GM21515 (cell line): ENCODE results near the gene TRIM47.

ENCODE experiments used
- ATAC-seq: cut with Tn5 transposase; IDR thresholded peaks from one replicate; pipeline ENCODE4 v1.9.1; 2021; ENCODE audit not compliant: unreplicated experiment

TRIM47 gene

DNA sequence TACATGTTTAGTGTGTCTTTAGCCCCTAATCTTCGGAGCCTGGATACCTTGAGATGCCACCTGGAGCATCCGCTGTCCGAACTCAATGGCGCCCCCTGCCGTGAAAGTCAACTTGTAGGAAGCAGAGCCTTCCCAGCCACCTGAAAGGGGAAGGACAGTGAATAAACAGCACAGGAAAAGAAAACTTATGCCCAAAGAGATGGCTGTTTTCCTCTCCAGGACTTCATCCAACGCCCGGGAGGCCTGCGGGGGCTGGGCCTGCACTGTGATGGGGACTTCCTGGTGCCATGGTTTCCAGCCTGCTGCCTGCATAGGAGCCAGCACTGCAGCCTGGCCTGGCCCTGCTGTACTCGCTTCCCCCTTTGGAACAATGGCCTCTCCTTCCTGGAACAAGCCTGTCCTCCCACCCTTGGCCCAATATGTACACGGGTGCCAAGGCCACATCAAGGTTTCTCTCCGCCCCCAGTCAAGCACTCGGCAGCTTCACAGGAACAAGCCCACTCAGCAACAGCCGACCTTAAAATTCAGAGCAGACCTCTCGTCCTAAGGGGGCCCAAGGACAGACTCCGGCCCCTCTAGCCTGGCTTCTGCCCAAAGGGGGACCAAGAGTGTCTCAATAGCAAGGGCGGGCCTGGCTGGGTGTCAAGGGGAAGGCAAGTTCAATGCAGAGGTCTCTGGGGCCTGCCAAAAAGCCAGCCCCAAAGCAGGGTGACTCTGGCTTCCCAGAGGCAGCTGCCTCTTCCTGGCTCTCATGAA lies 29.7 kb downstream of the TRIM47 start:
- ATAC-seq = no peak

DNA sequence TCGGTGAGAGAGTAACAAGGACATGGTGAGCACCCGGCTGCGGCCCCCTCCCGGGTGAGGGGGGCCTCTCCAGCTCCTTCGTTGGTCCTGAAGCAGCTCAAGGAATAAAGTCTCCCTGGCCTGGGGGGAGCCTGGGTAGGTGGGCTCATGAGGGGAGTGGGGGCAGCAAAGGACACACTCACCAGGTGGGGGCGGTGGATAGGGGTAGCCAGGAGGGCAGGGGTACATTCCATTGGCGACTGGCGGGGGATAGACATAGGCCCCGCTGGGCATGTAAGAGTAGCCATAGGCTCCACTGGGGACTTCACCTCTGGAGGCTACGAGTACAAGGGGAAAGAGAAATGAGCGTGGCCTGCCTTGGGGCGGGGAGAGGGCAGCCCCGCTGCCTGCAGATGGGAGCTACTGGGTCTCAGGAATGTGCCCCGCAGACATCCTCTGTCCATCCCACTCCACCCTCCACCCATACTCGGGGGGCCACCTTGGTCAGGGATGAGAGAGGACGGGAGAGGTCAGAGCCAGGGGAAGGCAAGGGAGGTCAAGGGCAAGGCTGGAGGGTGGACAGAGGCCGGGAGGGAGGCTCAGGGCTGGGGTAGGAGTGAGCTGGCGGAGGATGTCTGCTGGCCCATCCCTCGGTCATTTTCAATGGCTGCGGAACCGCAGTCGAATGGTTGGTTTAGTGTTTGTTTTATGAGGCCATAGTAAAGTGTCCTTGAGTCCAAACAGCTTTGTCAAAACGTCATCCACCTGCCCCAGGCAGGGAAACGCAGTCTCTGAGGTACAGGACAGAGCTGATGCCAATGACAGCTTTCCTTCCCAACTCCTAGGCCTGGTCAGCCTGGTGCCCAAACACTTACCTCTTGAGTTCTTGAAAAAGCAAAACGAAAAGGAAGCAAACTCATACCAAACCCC lies 30.5 kb downstream of the TRIM47 start:
- ATAC-seq = no peak

DNA sequence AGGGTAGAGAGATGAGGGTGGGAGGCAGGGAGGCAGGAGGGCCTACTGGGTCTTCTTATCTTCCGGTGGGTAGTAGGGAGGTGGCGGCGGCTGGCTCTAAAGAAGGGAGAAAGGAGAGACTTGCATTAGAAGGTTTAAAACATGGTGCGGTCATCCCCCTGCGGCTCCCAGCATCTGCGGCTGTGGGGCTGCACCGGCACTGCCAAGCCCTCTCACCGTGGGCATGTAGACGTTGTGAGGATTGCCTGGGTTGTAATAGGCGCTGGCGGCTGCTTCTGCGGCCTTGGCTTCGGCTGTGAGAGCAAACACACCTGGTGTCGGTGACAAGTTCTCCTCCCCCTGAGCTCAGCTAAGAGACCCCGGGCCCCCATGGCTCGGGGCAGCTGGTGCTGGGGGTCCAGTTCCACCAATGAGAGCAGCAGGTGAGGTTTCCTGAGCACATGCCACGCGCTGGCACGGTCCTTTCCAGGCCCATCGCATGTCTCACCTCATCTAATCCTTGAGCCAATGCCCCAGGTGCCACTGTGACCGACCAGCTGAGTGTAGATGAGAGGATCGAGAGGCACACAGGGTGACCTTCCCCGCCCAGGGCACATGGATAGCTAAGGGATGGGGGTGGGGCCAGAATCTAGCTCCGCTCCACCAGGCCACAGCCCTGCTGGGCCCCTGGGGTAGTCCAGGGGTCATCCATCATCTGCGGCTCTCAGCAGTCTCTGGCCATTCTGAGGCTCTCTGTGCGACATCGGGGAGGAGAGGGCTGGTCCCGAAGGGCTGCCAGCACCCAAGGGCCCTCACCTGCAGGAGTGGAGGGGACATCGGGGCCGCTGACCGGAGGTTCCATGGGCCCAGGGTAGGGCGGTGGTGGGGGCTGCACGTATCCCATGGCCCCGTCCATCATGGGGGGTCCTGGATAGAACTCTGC lies 31.4 kb downstream of the TRIM47 start:
- no peak for ATAC-seq

DNA sequence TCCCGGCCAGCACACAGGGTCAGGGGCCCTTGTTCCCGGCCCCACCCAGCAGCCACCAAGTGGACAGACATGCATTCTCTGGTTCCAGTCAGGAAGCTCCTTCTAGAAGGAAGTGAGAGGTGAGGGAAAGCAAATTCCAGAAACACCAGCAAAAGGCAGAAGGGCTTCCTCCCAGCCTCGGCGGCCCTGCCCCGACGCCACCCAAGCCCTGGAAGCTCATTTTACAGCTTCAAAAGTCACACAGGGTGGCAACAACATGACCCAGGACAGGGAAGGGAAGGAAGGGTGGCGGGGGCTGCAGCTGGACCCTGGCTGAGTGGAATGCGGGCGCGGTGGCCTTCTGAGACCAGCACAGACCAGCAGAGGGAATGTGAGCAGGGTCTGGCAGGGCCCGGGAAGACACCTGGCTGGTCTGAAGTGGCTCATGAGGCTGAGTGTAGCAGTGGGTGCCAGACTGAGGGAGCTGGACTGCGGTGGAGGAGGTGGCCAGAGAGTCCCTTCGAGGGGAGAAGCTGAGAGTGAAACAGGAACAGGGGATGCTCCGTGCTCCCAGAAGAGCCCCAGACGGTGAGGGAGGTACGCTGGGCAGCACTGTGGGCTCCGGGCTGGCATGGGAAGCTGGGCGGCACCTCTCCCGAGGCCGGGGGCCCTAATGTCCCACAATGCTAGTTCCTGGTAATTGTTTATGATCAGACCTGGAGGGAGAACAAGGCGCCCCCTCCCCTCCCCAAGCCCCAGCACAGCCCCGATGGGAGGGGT lies 32.3 kb downstream of the TRIM47 start:
- no peak for ATAC-seq

DNA sequence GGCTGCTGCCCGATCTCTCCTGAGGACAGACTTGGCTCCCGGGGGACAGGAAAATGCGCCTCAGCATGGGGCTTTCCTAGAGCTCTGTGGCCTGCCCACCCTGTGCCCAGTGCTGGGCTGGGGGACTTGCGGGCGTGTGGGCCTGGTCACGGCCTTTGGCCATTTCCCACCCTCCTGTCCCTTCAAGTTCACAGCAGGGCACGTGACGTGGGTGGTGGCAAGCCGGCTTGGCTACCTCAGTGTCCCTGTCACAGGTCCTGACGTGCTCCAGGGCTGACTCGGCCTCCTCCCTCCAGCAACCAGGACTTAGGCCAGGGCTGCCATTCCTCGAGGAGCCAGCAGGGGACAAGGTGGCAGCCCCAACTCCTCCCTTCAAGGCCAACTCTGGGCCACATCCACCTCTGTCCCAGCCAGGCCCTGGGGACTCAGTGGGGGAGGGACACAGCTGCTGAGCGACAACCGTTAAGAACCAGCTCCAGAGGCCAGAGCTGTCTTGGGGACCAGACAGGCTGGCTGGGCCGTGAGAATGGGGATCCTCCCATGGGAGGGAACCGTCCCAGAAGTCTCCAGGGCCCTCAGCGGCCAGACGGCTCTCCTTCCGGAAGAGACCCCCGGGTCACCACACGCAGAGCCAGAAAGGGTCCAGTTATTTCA lies 33.2 kb downstream of the TRIM47 start:
- peak; percentile 56 for ATAC-seq

DNA sequence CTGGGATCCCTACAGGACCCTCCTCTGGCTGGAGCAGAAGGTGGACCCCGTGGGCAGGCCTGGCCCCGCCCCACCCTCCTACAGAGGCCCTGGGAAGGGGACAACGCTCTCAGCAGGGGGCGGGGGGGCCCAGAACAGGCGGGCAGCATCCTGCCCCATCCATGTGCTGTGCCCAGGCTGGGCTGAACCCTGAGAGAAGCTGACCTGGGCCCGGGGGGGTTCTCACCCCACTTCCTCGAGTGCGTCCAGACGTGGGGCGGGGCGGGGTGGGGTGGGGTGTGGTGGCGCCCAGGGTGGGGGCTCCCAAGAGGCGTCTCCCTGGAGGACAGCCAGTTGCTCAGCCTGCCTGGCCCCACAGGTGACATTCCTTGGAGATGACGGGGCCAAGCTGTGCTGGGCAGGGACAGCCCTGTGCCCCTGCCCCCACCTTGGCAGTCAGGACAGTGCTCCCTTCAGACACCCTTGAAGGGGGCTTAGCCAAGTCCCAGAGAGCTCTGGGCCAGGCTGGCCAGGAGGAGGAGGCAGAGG lies 33.8 kb downstream of the TRIM47 start:
- ATAC-seq = peak; percentile 7

DNA sequence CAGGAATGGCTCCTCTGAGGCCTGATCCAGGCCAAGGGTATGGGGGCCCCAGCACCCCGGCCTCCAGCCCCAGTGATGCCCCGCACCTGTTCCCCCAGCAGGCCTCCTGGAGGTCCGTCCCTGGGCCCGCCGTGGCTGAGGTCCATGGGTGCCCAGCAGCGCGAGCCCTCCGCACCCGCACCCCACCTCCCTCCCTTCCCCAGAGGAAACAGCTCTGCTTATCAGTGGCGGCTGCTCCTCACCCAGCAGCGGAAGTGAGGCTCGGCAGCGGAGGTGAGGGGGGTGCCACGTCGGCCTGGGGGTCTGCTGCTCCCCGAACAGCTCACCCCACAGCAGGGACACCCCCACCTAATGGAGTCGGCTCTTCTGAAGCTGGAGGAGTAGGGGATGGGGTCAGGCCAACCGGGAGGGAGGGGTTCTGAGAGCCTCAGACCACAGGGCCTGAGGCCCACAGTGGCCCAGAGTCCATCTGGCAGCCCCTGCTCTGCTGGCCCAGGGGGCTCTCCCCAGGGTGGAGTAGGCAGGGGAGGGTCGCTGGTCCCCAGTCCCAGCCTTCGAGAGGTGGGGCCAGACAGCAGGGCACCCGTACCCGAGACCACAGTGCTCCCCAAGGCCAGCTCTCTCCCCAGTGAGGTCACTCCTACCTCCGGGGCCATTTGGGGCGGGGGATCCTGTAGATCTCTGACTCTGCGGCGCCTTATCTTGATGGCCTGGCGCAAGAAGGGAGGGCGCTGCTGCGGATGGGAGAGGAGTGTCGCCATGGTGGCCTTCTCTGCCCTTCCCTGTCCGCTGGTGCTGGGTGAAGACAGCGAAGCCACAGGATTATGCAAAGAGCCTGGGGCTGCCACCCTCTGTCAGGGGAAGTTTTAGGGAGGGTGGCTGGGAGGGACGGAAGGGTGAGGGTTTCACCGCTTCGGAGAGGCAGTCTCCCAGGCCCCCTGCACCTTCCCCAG lies 34.5 kb downstream of the TRIM47 start, which contains the start of gene UNC13D:
TSS of gene UNC13D (minus strand) at position 828 of the 953 bp plus-strand sequence. CDS start at position 761, 67 bp downstream.
- no peak for ATAC-seq

DNA sequence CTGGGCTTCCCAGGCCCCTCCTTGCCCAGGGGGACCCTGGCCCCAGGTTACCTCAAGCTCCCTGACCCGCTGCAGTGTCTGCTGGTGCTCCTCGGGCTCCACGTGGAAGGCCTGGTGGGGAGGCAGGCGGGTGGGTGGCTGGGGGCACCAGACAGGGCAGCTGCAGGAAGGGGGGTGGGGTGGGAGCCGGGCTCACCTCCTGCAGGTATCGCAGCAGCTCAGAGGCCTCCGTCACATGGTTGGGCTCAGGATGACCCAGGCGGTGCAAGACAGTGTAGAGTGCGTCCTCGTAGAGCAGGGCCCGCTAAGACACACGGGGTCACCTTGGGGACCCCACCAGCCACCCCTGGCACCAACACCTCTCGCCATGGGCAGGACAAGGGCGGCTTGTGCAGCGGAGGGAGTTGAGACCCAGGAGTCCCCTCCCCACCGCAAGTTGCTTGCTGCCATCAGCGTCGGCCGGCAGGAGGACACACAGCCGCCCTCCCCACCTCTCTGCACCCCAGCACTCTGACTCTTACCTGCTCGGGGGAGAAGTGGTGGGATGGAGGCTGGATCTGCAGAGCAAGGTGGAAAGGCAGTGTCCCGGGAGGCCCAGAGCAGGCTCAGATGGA lies 35.3 kb downstream of the TRIM47 start:
- ATAC-seq = no peak

DNA sequence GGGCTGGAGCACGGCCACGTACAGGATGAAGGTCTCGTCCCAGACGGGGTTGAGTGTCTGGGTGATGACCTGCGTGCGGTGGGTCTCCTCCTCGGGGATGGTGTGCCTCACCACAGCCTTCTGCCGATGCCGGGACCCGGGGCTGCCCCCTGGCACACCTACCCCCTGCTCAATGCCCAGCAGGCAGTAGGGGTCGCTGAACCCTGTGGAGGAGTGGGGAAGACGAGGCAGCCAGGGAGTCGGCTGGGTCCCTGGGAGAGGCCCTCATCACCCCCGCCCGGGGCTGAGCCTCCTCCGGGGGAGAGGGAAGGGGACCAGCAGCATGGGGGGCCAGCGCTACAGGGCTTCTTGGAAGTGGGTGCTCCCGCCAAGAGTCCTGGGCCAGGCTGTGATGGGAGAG lies 36.0 kb downstream of the TRIM47 start:
- no peak for ATAC-seq

DNA sequence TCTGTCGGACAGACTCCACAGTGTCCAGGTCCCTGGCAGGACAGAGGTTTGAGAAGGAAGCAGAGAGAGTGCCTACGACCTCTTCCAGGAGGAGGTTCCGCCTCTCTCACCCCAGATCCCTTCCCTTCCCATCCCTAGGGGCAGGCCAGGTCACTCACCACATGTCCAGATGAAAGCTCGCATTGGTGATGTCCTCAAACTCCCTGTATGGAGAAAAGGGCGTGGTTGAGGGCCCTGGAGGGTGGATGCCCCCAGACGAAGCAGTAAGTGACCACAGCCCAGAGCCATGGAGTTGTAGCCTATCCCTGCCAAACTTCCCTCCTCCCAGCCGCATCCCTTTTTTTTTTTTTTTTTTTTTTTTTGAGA lies 37.6 kb downstream of the TRIM47 start:
- ATAC-seq = no peak

DNA sequence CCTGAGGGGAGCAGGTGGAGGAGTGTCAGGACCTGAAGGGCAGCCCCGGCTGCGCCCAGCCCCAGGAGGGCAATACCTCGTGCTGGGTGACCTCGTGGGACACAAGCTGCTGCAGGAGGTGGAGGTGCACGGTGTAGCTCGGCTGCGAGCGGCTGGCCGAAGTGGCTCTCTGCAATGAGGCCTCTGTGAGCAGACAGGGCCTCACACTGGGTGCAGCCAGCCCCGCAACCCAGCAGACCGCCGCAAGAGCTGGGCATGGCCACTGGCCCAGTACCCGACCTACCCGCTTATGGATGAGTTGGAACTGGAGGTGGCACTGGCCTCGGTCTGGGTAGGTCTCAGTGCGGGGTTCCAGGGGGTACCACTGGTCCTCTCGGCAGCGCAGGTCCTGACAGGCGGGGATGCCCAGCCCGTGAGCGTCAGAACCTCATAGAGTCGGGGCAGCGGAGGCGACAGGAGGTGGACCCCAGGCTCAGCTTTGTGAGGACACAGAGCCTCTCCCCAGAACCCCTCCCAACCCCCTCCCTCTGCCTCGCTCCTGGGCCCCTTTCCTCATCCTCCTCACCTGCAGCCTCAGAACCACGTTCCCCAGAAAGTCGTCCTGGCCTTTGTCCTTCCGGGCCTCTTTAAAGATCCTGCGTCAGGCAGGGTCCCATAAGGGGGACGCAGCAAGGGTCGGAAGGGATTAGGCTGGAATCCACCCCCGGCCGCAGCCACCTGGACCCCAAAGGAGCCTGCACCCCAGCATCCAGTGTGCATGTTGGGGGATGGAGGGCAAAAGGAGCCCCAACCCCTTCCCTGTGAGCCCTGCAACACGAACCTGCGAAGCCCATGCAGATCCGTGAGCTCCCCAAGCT lies 38.2 kb downstream of the TRIM47 start:
- no peak for ATAC-seq

DNA sequence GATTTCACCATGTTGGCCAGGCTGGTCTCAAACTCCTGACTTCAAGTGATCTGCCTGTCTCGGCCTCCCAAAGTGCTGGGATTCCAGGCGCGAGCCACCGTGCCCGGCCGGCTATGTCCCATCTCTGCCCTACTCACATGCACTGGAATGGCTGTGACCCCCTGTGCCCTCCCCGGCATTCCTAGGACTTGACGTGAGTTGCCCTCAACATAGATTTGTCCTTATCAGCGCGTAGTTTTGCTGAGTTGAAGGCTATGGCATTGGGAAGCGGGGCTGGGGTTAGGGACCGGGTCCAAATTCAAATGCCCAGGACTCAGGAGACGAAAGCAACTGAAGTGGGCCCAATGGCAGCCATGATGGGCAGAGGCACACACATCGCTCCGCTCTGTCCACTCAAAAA lies 40.0 kb downstream of the TRIM47 start:
- no peak for ATAC-seq

DNA sequence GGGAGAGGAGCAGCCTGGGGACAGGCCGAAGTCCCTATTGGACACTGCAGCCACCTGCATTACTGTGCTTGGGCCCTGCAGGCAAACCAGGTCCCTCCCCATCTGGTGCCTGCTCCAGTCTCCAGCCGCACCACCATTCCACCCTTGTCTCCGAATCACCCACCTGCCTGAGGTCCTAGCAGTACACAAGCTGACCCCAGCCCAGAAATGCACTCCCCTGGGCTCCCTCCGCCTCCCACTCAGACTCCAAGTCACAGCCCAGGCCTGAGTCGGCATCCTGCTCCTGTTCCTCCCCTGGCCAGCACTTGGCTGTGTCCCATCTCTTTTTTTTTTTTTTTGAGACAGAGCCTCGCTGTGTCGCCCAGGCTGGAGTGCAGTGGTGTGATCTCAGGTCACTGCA lies 40.5 kb downstream of the TRIM47 start:
- ATAC-seq = no peak

DNA sequence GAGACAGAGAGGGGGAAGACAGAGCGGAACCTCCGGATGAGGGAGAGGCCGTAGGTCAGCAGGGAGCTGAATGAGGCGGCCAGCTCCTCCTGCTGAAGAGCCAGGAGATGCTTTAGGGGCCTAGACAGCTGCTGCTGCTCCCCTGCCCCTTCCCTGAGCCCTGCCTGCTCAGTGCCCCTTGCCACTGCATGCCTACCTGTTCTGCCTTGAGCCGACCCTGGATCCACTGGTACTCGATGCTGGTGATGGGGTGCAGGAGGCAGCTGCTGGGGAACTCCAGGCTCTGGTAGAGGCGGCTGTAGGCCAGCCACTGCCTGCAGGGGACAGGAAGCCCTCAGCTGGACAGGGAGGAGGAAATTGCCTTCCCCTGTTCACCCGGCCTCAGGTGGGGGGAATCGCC lies 41.8 kb downstream of the TRIM47 start:
- no peak for ATAC-seq

DNA sequence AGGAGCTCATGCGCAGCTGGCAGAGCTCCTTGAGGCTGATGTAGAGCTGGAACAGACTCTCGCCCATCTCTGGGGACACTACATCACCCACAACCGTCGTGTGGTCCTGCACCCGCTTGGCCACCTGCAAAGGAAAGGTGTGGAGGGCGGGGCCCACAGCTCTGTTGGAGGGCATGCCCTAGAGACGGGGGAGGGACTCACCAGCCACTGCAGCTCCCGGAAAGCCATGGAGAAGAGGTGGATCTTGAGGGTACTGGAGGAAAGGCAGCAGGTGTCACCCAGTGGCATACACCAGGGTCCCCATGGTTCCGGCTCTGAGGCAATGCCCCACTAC lies 42.8 kb downstream of the TRIM47 start:
- ATAC-seq = no peak

DNA sequence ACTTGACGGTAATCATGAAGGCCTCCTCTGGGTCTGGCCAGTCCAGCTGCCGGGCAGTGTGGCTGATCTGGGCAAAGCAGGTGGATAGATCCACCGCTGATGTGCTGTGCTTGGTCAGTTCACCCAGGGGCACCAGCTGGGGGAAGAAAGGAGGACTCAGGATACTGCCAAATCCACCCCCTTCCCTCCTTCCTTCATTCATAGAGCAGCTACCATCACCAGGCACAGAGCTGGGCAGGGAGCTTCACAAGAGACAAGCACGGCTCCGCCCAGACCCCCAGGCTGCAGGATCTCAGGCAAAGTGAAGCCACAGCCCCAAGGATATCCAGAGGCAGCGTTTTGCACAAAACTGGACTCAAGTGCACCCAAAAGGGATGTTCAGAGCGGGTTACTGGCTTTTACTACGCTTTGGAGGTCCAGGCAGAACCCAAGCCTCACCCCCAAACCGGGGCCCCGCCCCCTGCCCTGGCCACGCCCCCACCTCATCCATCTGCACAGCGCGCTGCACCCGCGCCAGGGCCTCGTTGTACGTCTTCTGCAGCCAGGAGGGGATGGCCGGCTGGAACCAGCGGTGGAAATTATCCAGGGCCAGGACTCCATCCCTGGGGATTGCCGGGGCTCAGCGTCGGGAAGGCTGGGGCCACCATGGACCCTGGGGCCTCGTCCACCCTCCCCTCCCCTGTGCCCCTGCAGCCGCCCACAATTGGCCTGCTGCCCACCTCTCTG lies 43.3 kb downstream of the TRIM47 start:
- ATAC-seq = no peak
